ENCODE measurements around the gene ABCC9. TPM values are rescaled to one million over a fixed set of nuclear protein-coding genes. Genes with fewer than 3 reads are reported as not detected.

The ABCC9 gene
- total RNA-seq, 3 donors from 2014 or later = 0.13 to 0.20 TPM; not detected in 1

- DNase-seq = no peak
- ATAC-seq = no peak
- no peaks in the 10 kb centered on the region for H3K9me3 Mint-ChIP-seq
- no peaks in the 10 kb centered on the region for H3K4me1 Mint-ChIP-seq (ENCODE audit: low read depth)
- no peak overlapping the region for H3K4me3 Mint-ChIP-seq
- no peaks in the 10 kb centered on the region for H3K27me3 Mint-ChIP-seq (ENCODE audit: low read depth)
- no peaks in the 10 kb centered on the region for H3K36me3 Mint-ChIP-seq (ENCODE audit: insufficient read depth)
Measured at GRCh38 chr12:21879312-21879711, 61.9 kb downstream of the ABCC9 start.

- Mint-ChIP-seq H3K9me3 (peaks cover 6% of the 10 kb centered on the region), H3K27me3 (ENCODE audit: low read depth) (no peaks in the 10 kb centered on the region), H3K4me3 (no peak overlapping the region), H3K36me3 (ENCODE audit: insufficient read depth) (no peaks in the 10 kb centered on the region), H3K4me1 (ENCODE audit: low read depth) (no peaks in the 10 kb centered on the region)
- ATAC-seq (no peak), DNase-seq (no peak)
Measured at GRCh38 chr12:21877293-21877982, 63.8 kb downstream of the ABCC9 start.

- ATAC-seq (no peak), DNase-seq (no peak)
- Mint-ChIP-seq H3K4me1 (ENCODE audit: low read depth) (no peaks in the 10 kb centered on the region), H3K9me3 (no peaks in the 10 kb centered on the region), H3K4me3 (no peak overlapping the region), H3K36me3 (ENCODE audit: insufficient read depth) (no peaks in the 10 kb centered on the region), H3K27me3 (ENCODE audit: low read depth) (peaks cover 3% of the 10 kb centered on the region)
Measured at GRCh38 chr12:21865846-21866245, 75.4 kb downstream of the ABCC9 start.

GRCh38 chr12:21860534-21860933 is 80.7 kb downstream of the ABCC9 start:
- no peak for DNase-seq
- H3K4me1 Mint-ChIP-seq (ENCODE audit: low read depth) = no peaks in the 10 kb centered on the region
- no peaks in the 10 kb centered on the region for H3K9me3 Mint-ChIP-seq
- peaks cover 2% of the 10 kb centered on the region for H3K27me3 Mint-ChIP-seq (ENCODE audit: low read depth)
- no peak for ATAC-seq
- no peaks in the 10 kb centered on the region for H3K36me3 Mint-ChIP-seq (ENCODE audit: insufficient read depth)
- H3K4me3 Mint-ChIP-seq = no peak overlapping the region

GRCh38 chr12:21860128-21860527 is 81.1 kb downstream of the ABCC9 start:
- Mint-ChIP-seq H3K4me1 (ENCODE audit: low read depth) (no peaks in the 10 kb centered on the region), H3K9me3 (no peaks in the 10 kb centered on the region), H3K36me3 (ENCODE audit: insufficient read depth) (no peaks in the 10 kb centered on the region), H3K27me3 (ENCODE audit: low read depth) (peaks cover 2% of the 10 kb centered on the region), H3K4me3 (no peak overlapping the region)
- DNase-seq (no peak), ATAC-seq (no peak)

- Mint-ChIP-seq H3K4me3 (no peak overlapping the region), H3K36me3 (ENCODE audit: insufficient read depth) (no peaks in the 10 kb centered on the region), H3K27me3 (ENCODE audit: low read depth) (peaks cover 16% of the 10 kb centered on the region), H3K9me3 (no peaks in the 10 kb centered on the region), H3K4me1 (ENCODE audit: low read depth) (no peaks in the 10 kb centered on the region)
- DNase-seq (no peak), ATAC-seq (no peak)
Measured at GRCh38 chr12:21852251-21852650, 89.0 kb downstream of the ABCC9 start.

GRCh38 chr12:21851151-21851550 is 90.1 kb downstream of the ABCC9 start:
- peaks cover 16% of the 10 kb centered on the region for H3K27me3 Mint-ChIP-seq (ENCODE audit: low read depth)
- DNase-seq (no peak), ATAC-seq (no peak)
- H3K9me3 Mint-ChIP-seq = no peaks in the 10 kb centered on the region
- H3K4me3 Mint-ChIP-seq = no peak overlapping the region
- H3K4me1 Mint-ChIP-seq (ENCODE audit: low read depth) = no peaks in the 10 kb centered on the region
- H3K36me3 Mint-ChIP-seq (ENCODE audit: insufficient read depth) = no peaks in the 10 kb centered on the region

- no peaks in the 10 kb centered on the region for H3K36me3 Mint-ChIP-seq (ENCODE audit: insufficient read depth)
- no peaks in the 10 kb centered on the region for H3K9me3 Mint-ChIP-seq
- H3K4me1 Mint-ChIP-seq (ENCODE audit: low read depth) = no peaks in the 10 kb centered on the region
- H3K4me3 Mint-ChIP-seq = no peak overlapping the region
- ATAC-seq = no peak
- DNase-seq = no peak
- H3K27me3 Mint-ChIP-seq (ENCODE audit: low read depth) = peaks cover 16% of the 10 kb centered on the region
Measured at GRCh38 chr12:21850419-21850818, 90.8 kb downstream of the ABCC9 start.

- Mint-ChIP-seq H3K27me3 (ENCODE audit: low read depth) (peaks cover 16% of the 10 kb centered on the region), H3K9me3 (no peaks in the 10 kb centered on the region), H3K36me3 (ENCODE audit: insufficient read depth) (no peaks in the 10 kb centered on the region), H3K4me1 (ENCODE audit: low read depth) (no peaks in the 10 kb centered on the region), H3K4me3 (no peak overlapping the region)
- ATAC-seq = no peak
- no peak for DNase-seq
Measured at GRCh38 chr12:21849878-21850277, 91.3 kb downstream of the ABCC9 start.

GRCh38 chr12:21848192-21848591 is 93.0 kb downstream of the ABCC9 start:
- H3K4me1 Mint-ChIP-seq (ENCODE audit: low read depth) = no peaks in the 10 kb centered on the region
- DNase-seq = no peak
- ATAC-seq = no peak
- no peaks in the 10 kb centered on the region for H3K36me3 Mint-ChIP-seq (ENCODE audit: insufficient read depth)
- H3K4me3 Mint-ChIP-seq = no peak overlapping the region
- no peaks in the 10 kb centered on the region for H3K9me3 Mint-ChIP-seq
- H3K27me3 Mint-ChIP-seq (ENCODE audit: low read depth) = peaks cover 16% of the 10 kb centered on the region

GRCh38 chr12:21843795-21844194 is 97.4 kb downstream of the ABCC9 start:
- DNase-seq = no peak
- Mint-ChIP-seq H3K4me3 (no peak overlapping the region), H3K9me3 (no peaks in the 10 kb centered on the region), H3K27me3 (ENCODE audit: low read depth) (peaks cover 5% of the 10 kb centered on the region), H3K36me3 (ENCODE audit: insufficient read depth) (no peaks in the 10 kb centered on the region), H3K4me1 (ENCODE audit: low read depth) (no peaks in the 10 kb centered on the region)
- no peak for ATAC-seq

GRCh38 chr12:21839776-21840175 is 101.5 kb downstream of the ABCC9 start:
- Mint-ChIP-seq H3K4me3 (no peak overlapping the region), H3K9me3 (no peaks in the 10 kb centered on the region), H3K36me3 (ENCODE audit: insufficient read depth) (no peaks in the 10 kb centered on the region), H3K4me1 (ENCODE audit: low read depth) (no peaks in the 10 kb centered on the region), H3K27me3 (ENCODE audit: low read depth) (no peaks in the 10 kb centered on the region)
- DNase-seq (no peak), ATAC-seq (no peak)

GRCh38 chr12:21837847-21838246 is 103.4 kb downstream of the ABCC9 start:
- H3K27me3 Mint-ChIP-seq (ENCODE audit: low read depth) = no peaks in the 10 kb centered on the region
- no peak for ATAC-seq

GRCh38 chr12:21831791-21832344 is 109.4 kb downstream of the ABCC9 start:
- no peaks in the 10 kb centered on the region for H3K36me3 Mint-ChIP-seq (ENCODE audit: insufficient read depth)
- no peaks in the 10 kb centered on the region for H3K9me3 Mint-ChIP-seq
- H3K27me3 Mint-ChIP-seq (ENCODE audit: low read depth) = peaks cover 7% of the 10 kb centered on the region
- no peak for DNase-seq
- H3K4me3 Mint-ChIP-seq = no peak overlapping the region
- H3K4me1 Mint-ChIP-seq (ENCODE audit: low read depth) = no peaks in the 10 kb centered on the region
- ATAC-seq = no peak

More at GRCh38 chr12:21837847-21838246, 103.4 kb downstream of the ABCC9 start:
- H3K9me3 Mint-ChIP-seq = no peaks in the 10 kb centered on the region
- H3K4me3 Mint-ChIP-seq = no peak overlapping the region
- no peak for DNase-seq
- H3K4me1 Mint-ChIP-seq (ENCODE audit: low read depth) = no peaks in the 10 kb centered on the region
- H3K36me3 Mint-ChIP-seq (ENCODE audit: insufficient read depth) = no peaks in the 10 kb centered on the region

- H3K27me3 Mint-ChIP-seq (ENCODE audit: low read depth) = peaks cover 15% of the 10 kb centered on the region
- DNase-seq (no peak), ATAC-seq (no peak)
- no peaks in the 10 kb centered on the region for H3K4me1 Mint-ChIP-seq (ENCODE audit: low read depth)
- no peaks in the 10 kb centered on the region for H3K36me3 Mint-ChIP-seq (ENCODE audit: insufficient read depth)
- no peak overlapping the region for H3K4me3 Mint-ChIP-seq
- H3K9me3 Mint-ChIP-seq = no peaks in the 10 kb centered on the region
Measured at GRCh38 chr12:21828779-21829178, 112.4 kb downstream of the ABCC9 start.

Data from activated T-cell treated with anti-CD3 and anti-CD28 coated beads, Interleukin-2, amount 50 U/mL, for 4 hours (primary cell).